Progenitor cell of endocrine pancreas (in vitro differentiated cells): Measurements from ENCODE around the gene PGA3. TPM values are rescaled to one million over a fixed set of nuclear protein-coding genes. Genes with fewer than 3 reads are reported as not detected.
A peak's percentile ranks its signal among the peaks of the same experiment; 100 is the strongest.
"Not testable (repeated sequence)": the region's sequence is repeated elsewhere in the genome, so short reads cannot be mapped to it uniquely, and the experiment has no call there.

ENCODE experiments used
- DNase-seq: peaks from one replicate; pipeline ENCODE4 v3.0.0; 2021; ENCODE audit warnings: low spot score; ENCODE audit not compliant: unreplicated experiment
- H3K27ac Mint-ChIP-seq: 2 replicates; pipeline ENCODE4 v1.8.0; 2021; ENCODE audit warnings: mild to moderate bottlenecking, moderate library complexity, mixed read lengths
- H3K27me3 Mint-ChIP-seq: 2 replicates; pipeline ENCODE4 v1.8.0; 2021; ENCODE audit warnings: mixed read lengths
- H3K36me3 Mint-ChIP-seq: 2 replicates; pipeline ENCODE4 v1.8.0; 2022; ENCODE audit warnings: mixed read lengths; ENCODE audit not compliant: insufficient read depth
- H3K4me1 Mint-ChIP-seq: 2 replicates; pipeline ENCODE4 v1.8.0; 2021; ENCODE audit warnings: low read depth, mixed read lengths
- H3K4me3 Mint-ChIP-seq: 2 replicates; pipeline ENCODE4 v1.8.0; 2021; ENCODE audit warnings: low read depth, mild to moderate bottlenecking, moderate library complexity, mixed read lengths
- H3K9me3 Mint-ChIP-seq: 2 replicates; pipeline ENCODE4 v1.8.0; 2021; ENCODE audit warnings: low read depth, mixed read lengths
- total RNA-seq: library from RNA; stranded (reverse); gene quantifications from 2 replicates; pipeline ENCODE4 v1.2.1, GENCODE V29; 2021
- TF ChIP-seq, protein P1 (sequence below): fragments of 200-600 bp; sonication (generic); IDR thresholded peaks from one replicate; pipeline ENCODE4 v1.5.0; 2021; ENCODE audit warnings: antibody characterized with exemption, mild to moderate bottlenecking; ENCODE audit not compliant: unreplicated experiment

PGA3 gene
- total RNA-seq, 1 donor from 2014 or later, result not detected

DNA sequence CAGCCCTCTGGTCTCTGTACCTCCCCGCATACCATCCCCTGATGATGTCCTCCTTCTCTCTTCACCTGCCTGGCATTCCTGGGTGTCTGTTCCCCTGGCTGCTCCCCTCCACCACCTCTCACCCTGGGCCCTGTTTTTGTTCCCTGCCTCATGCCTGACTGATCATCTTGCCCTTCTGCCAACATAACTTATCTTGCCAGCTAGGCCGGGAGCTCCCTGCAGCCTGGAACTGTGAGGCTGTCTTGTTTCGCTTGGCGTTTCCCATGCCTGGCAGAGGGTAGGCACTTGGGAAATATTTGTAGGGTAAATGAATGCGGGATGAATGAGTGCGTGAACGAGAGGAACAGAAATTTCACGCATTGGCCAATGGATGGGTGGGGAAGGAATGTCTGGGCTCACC lies 45.9 kb downstream of the PGA3 start:
- H3K27ac Mint-ChIP-seq, H3K27me3 Mint-ChIP-seq, H3K4me3 Mint-ChIP-seq: not testable (repeated sequence)

DNA sequence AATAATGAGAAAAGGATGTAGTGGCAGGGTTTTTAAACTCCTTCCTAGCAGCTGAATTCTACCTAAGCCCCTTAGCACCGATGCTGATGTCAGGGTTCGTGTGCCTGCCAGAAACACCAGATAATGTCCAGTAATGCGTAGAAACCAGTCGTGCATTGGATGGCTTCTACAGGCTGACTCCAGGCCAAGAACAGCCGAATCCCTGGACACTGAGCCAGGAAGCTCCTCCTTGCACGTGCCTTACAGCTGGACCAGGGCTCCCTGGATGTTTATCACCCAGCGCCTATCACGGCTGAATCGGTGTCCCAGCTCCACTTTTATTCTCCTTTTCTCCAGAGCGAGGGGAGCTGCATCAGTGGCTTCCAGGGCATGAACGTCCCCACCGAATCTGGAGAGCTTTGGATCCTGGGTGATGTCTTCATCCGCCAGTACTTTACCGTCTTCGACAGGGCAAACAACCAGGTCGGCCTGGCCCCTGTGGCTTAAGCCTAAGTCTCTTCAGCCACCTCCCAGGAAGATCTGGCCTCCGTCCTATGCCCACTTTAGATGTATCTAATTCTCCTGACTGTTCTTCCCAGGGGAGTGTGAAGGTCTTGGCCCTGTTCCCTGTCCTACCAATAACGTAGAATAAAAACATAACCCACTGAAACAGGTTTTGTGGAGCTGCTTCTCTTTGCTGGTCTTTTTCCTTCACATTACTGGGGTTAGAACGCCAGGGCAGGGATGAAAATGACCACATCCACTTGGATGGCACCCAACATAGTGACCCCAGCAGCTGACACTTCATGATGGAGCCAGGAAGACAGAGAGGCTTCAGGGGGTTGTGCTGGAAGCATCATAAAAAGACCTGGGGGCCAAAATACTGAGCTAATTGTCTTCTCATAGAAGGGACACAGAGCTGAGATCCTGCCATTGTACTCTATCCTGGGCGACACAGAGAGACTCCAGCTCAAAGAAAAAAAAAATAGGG lies 47.8 kb downstream of the PGA3 start:
- H3K36me3 Mint-ChIP-seq, H3K4me3 Mint-ChIP-seq, H3K27me3 Mint-ChIP-seq, H3K27ac Mint-ChIP-seq, DNase-seq, H3K9me3 Mint-ChIP-seq, H3K4me1 Mint-ChIP-seq: not testable (repeated sequence)

More for the DNA sequence above, 45.9 kb downstream of the PGA3 start:
- H3K9me3 Mint-ChIP-seq, H3K4me1 Mint-ChIP-seq, DNase-seq, H3K36me3 Mint-ChIP-seq: not testable (repeated sequence)

DNA sequence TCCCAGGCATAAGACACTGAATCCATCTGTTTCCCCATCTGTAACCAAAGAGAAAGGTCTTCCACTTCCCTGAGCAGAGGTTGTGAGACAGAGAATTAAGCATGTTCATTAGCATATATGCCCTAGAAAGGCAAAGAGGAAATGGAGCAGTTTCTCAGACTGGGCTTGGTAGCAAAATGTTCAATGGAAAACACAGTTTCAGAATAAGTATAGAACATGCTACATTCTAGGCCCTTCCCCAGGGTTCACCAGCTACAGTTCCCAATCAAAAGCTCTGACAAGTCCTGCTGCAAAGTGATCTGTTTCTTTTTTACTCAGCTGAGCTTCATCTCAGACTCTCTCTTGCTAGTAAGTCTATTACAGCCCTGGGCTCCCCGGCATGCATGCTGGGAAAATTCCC lies 49.0 kb downstream of the PGA3 start:
- H3K36me3 Mint-ChIP-seq, result not testable (repeated sequence)

GRCh38 chr11:61254403-61255025 lies 51.2 kb downstream of the PGA3 start:
- no peaks in the 10 kb centered on the region for H3K36me3 Mint-ChIP-seq
- TF ChIP-seq, protein P1, sequence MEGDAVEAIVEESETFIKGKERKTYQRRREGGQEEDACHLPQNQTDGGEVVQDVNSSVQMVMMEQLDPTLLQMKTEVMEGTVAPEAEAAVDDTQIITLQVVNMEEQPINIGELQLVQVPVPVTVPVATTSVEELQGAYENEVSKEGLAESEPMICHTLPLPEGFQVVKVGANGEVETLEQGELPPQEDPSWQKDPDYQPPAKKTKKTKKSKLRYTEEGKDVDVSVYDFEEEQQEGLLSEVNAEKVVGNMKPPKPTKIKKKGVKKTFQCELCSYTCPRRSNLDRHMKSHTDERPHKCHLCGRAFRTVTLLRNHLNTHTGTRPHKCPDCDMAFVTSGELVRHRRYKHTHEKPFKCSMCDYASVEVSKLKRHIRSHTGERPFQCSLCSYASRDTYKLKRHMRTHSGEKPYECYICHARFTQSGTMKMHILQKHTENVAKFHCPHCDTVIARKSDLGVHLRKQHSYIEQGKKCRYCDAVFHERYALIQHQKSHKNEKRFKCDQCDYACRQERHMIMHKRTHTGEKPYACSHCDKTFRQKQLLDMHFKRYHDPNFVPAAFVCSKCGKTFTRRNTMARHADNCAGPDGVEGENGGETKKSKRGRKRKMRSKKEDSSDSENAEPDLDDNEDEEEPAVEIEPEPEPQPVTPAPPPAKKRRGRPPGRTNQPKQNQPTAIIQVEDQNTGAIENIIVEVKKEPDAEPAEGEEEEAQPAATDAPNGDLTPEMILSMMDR, result peak; percentile 75
- H3K27ac Mint-ChIP-seq, result no peak overlapping the region
- peak; percentile 38 for DNase-seq
- H3K9me3 Mint-ChIP-seq, result no peaks in the 10 kb centered on the region
- H3K4me1 Mint-ChIP-seq, result no peaks in the 10 kb centered on the region
- H3K4me3 Mint-ChIP-seq, result no peak overlapping the region
- no peaks in the 10 kb centered on the region for H3K27me3 Mint-ChIP-seq

More for the DNA sequence above, 49.0 kb downstream of the PGA3 start:
- H3K27me3 Mint-ChIP-seq, H3K4me1 Mint-ChIP-seq, H3K9me3 Mint-ChIP-seq, DNase-seq, H3K4me3 Mint-ChIP-seq, H3K27ac Mint-ChIP-seq: not testable (repeated sequence)

- Mint-ChIP-seq H3K27ac (no peak overlapping the region), H3K4me1 (no peaks in the 10 kb centered on the region), H3K4me3 (no peak overlapping the region), H3K36me3 (no peaks in the 10 kb centered on the region), H3K27me3 (no peaks in the 10 kb centered on the region), H3K9me3 (no peaks in the 10 kb centered on the region)
- TF ChIP-seq, protein P1, result no peak
- no peak for DNase-seq
Observed at GRCh38 chr11:61256710-61257482, 53.6 kb downstream of the PGA3 start.

- H3K27me3 Mint-ChIP-seq, result no peaks in the 10 kb centered on the region
- no peaks in the 10 kb centered on the region for H3K4me1 Mint-ChIP-seq
- DNase-seq, result no peak
Observed at GRCh38 chr11:61258546-61258945, 55.2 kb downstream of the PGA3 start.

More at GRCh38 chr11:61258546-61258945, 55.2 kb downstream of the PGA3 start:
- Mint-ChIP-seq H3K4me3 (no peak overlapping the region), H3K27ac (no peak overlapping the region), H3K36me3 (peaks cover under 1% of the 10 kb centered on the region), H3K9me3 (no peaks in the 10 kb centered on the region)
- TF ChIP-seq, protein P1, result no peak
